Gastroesophageal sphincter (tissue), 4 donors: Measurements from ENCODE around the gene MAZ. TPM values are rescaled to one million over a fixed set of nuclear protein-coding genes. Genes with fewer than 3 reads are reported as not detected.
"Not testable (repeated sequence)": the region's sequence is repeated elsewhere in the genome, so short reads cannot be mapped to it uniquely, and the experiment has no call there.

Source experiments
- ATAC-seq: fragments of 150-250 bp; one replicate; pipeline ENCODE4 v1.9.1; 2016; ENCODE audit warnings: mild to moderate bottlenecking, moderate library complexity
- H3K27ac ChIP-seq, 4 donors: fragments of 200-600 bp; sonication (generic) in 3 of 4; 1 replicate in 3 of 4; 2 replicates in 1 of 4; pipeline ENCODE4 v1.5.1; 2016 to 2019
- H3K27me3 ChIP-seq: fragments of 200-600 bp; sonication (generic); one replicate; pipeline ENCODE4 v1.5.1; 2019
- H3K36me3 ChIP-seq, 2 donors: fragments of 200-600 bp; sonication (generic); one replicate each; pipeline ENCODE4 v1.5.1; 2019; ENCODE audit warnings: control low read depth in 1 of 2
- H3K4me1 ChIP-seq, 3 donors: fragments of 200-600 bp; sonication (generic); 1 replicate in 2 of 3; 2 replicates in 1 of 3; pipeline ENCODE4 v1.5.1; 2016 to 2019; ENCODE audit warnings: control low read depth in 2 of 3
- H3K4me3 ChIP-seq, 2 donors: fragments of 200-600 bp; sonication (generic); one replicate each; pipeline ENCODE4 v1.5.1; 2019; ENCODE audit warnings: mild to moderate bottlenecking in 1 of 2, moderate library complexity in 1 of 2
- H3K9me3 ChIP-seq, 3 donors: fragments of 200-600 bp; sonication (generic); one replicate each; pipeline ENCODE4 v1.5.1; 2017 to 2019; ENCODE audit warnings: control low read depth in 2 of 3
- EP300 ChIP-seq: sonication (generic); formaldehyde crosslinking; IDR thresholded peaks from one replicate; pipeline ENCODE4 v1.6.1; 2017; ENCODE audit warnings: antibody characterized with exemption, mild to moderate bottlenecking
- POLR2A ChIP-seq, 2 donors: fragments of 450-650 bp; IDR thresholded peaks; one replicate each; pipeline ENCODE4 v1.6.1; 2017; ENCODE audit warnings: antibody characterized with exemption in 2 of 2, mild to moderate bottlenecking in 2 of 2, moderate library complexity in 1 of 2
- POLR2AphosphoS5 ChIP-seq: sonication (generic); formaldehyde crosslinking; IDR thresholded peaks from one replicate; pipeline ENCODE4 v1.6.1; 2017; ENCODE audit warnings: antibody characterized with exemption
- WGBS, 2 donors: methylation state at CpG; one replicate each; pipeline ENCODE4 v1.1.5; 2018; ENCODE audit warnings: low coverage in 1 of 2; 5-methylcytosine and 5-hydroxymethylcytosine counted together
- total RNA-seq, 4 donors: library from RNA; depleted of rRNA; stranded (reverse); fragments of >200 nt; gene quantifications; one replicate each; pipeline ENCODE4 v1.1.0, GENCODE V29; 2016
- TF ChIP-seq, protein P1 (sequence below), 4 experiments: fragments of 200-600 bp in 2 of 4; fragments of 450-650 bp in 2 of 4; sonication (generic) in 1 of 4; IDR thresholded peaks; one replicate each; pipeline ENCODE4 v1.5.1; 2017 to 2019; ENCODE audit warnings: antibody characterized with exemption in 4 of 4, mild to moderate bottlenecking in 2 of 4, moderate library complexity in 2 of 4

Gene MAZ
- total RNA-seq, 4 donors from 2014 or later = 86.3 to 212 (median 116) TPM

DNA sequence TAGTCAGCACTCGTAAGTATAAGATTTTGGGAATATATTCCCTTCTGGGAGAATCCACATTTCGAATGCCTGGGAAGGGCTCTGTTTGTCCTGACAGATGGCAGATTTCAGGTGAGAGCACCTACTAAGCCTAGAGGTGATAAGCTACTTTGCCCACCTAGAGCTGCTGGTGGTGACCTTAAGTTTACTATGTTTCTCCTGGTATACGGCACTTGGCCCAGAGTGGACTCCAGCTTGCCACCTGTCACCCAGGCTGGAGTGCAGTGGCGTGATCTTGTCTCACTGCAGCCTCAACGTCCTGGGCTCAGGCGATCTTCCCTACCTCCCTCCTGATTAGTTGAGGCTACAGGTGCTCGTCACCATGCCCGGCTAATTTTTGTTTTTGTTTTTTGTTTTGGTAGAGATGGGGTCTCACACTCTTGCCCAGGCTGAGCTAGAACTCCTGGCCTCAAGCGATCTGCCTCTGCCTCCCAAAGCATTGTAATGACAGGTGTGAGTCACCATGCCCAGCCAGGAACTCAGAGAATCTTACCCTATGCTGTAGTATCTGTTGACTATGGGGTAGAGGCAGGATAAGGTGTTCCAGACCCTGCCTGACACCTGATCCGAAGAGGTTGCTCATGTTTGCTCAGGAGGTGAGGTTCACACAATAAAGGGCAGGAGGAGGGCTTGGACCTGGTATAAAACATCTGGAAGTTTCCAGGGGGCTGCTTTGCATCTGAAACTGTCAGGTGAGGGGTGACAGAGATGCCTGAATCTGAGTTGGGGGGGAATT, 28.6 kb upstream of the MAZ start, which contains the start of gene ZG16:
Gene ZG16, plus strand, starts transcription at position 681 of the 775 bp plus-strand sequence. CDS start 1,011 bp downstream, outside the sequence.
- TF ChIP-seq, protein P1, sequence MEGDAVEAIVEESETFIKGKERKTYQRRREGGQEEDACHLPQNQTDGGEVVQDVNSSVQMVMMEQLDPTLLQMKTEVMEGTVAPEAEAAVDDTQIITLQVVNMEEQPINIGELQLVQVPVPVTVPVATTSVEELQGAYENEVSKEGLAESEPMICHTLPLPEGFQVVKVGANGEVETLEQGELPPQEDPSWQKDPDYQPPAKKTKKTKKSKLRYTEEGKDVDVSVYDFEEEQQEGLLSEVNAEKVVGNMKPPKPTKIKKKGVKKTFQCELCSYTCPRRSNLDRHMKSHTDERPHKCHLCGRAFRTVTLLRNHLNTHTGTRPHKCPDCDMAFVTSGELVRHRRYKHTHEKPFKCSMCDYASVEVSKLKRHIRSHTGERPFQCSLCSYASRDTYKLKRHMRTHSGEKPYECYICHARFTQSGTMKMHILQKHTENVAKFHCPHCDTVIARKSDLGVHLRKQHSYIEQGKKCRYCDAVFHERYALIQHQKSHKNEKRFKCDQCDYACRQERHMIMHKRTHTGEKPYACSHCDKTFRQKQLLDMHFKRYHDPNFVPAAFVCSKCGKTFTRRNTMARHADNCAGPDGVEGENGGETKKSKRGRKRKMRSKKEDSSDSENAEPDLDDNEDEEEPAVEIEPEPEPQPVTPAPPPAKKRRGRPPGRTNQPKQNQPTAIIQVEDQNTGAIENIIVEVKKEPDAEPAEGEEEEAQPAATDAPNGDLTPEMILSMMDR (IDR thresholded peaks at IDR 0.05) = no peak
- TF ChIP-seq POLR2A (IDR thresholded peaks at IDR 0.05) (no peak), EP300 (no peak), POLR2AphosphoS5 (no peak)
- Histone ChIP-seq H3K36me3 (no peaks in the 10 kb centered on the region), H3K27ac (no peak within 1 kb of the TSS), H3K27me3 (peaks cover 30% of the 10 kb centered on the region), H3K4me3 (no peak within 1 kb of the TSS), H3K9me3 (no peaks in the 10 kb centered on the region), H3K4me1 (no peaks in the 10 kb centered on the region)
- WGBS, 2 donors = 74 to 83% methylated on average over 3 to 9 of the region's 10 CpGs
- ATAC-seq = no peak

DNA sequence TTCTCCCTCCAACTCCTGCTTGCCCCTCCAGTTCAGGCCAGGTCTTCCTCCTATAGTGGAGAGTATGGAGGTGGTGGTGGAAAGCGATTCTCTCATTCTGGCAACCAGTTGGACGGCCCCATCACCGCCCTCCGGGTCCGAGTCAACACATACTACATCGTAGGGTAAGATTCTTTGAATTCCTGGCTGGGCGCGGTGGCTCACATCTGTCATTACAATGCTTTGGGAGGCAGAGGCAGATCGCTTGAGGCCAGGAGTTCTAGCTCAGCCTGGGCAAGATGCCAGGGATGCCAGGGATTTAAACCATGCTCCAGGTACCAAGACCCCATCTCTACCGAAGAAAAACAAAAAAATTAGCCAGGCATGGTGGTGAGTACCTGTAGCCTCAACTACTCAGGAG, 26.9 kb upstream of the MAZ start:
- H3K27me3 ChIP-seq = peaks cover 30% of the 10 kb centered on the region
- H3K4me3 ChIP-seq = no peak overlapping the region
- H3K9me3 ChIP-seq = no peaks in the 10 kb centered on the region
- no peaks in the 10 kb centered on the region for H3K4me1 ChIP-seq
- 83% methylated on average over 1 of the region's 10 CpGs; no CpG with 5 or more reads in 1 of the 2 donors for WGBS, 2 donors
- TF ChIP-seq POLR2AphosphoS5 (no peak), EP300 (no peak), POLR2A (IDR thresholded peaks at IDR 0.05) (no peak)
- TF ChIP-seq, protein P1 (IDR thresholded peaks at IDR 0.05) = no peak
- no peak overlapping the region for H3K27ac ChIP-seq
- no peaks in the 10 kb centered on the region for H3K36me3 ChIP-seq
- ATAC-seq = no peak

DNA sequence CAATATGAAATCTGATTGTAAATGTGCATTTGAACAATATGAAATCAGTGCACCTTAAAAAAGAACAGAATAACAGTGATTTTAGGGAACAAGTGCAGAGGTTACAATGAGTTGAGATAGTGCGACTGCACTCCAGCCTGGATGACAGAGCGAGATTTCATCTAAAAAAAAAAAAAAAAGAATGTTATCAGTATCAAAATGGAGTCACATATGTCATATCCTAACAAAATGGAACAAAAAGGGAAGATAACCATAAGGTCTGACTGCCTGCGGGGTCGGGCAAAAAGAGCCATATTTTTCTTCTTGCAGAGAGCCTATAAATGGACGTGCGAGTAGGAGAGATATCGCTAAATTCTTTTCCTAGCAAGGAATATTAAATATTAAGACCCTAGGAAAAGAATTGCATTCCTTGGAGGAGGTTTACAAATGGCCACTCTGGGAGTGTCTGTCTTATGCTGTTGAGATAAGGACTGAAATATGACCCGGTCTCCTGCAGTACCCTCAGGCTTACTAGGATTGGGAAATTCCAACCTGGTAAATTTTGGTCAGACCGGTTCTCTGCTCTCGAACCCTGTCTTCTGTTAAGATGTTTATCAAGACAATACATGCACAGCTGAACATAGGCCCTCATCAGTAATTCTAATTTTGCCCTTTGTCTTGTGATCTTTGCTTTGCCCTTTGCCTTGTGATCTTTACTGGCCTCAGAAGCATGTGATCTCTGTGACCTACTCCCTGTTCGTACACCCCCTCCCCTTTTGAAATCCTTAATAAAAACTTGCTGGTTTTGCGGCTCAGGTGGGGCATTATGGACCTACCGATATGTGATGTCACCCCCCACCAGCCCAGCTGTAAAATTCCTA, 23.0 kb upstream of the MAZ start:
- H3K36me3 ChIP-seq, H3K9me3 ChIP-seq, ATAC-seq, H3K27ac ChIP-seq, H3K4me1 ChIP-seq, H3K4me3 ChIP-seq: not testable (repeated sequence)
- H3K27me3 ChIP-seq = peaks cover 27% of the 10 kb centered on the region
- WGBS, 2 donors = 58 to 85% methylated on average over 10 to 13 of the region's 13 CpGs

DNA sequence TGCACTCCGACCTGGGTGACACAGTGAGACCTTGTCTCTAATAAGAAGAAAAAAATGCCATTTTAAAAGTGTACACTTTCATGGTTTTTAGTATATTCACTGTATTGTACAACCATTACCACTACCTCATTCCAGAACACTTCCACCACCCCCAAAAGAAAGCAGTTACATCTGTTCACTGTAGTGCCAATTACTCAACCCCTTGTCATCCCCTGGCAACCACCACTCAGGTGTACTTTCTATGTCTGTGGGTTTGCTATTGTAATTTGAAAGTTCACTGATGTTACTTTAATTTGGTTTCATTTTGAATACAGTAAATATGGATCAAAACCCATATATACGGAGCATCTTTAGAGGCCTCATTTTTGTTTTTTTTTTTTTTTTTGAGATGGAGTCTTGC, 22.2 kb upstream of the MAZ start:
- Histone ChIP-seq H3K4me3 (no peak overlapping the region), H3K9me3 (no peaks in the 10 kb centered on the region), H3K27me3 (peaks cover 19% of the 10 kb centered on the region), H3K27ac (no peak overlapping the region), H3K4me1 (peaks cover 0 to 8% (median 0%) of the 10 kb centered on the region in 3 donors), H3K36me3 (no peaks in the 10 kb centered on the region)
- TF ChIP-seq EP300 (no peak), POLR2A (IDR thresholded peaks at IDR 0.05) (no peak), POLR2AphosphoS5 (no peak)
- TF ChIP-seq, protein P1 (IDR thresholded peaks at IDR 0.05) = no peak
- ATAC-seq = no peak
- WGBS, 2 donors = 94 to 100% methylated on average over 2 of the region's 2 CpGs

DNA sequence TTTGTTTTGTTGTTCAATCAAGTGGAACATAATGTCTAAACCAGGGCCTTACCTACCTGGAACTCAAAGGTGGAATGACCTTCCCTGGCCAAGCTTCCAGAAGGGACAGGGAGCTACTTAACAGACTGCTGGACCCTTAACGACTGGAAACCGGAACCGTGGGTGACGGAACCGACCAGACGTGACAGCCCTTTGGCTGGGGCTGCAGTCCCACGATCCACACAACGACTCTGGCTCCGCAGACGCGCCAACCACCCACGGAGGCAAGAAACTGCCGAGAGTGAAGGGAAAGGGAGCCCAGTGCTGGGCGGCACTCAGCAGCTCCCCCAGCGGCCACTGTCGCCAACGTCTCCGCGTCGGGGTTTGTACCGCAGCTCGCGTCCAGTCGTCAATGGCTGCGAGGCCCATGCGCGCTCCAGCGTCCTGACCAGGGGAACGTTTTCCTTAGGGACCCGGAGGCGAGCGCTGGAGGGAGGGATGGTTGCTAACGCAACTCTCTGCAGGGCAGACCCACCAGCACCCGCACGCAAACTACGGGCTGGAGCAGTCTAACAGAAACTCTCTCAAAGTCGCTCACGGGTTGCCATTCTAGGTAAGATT, 21.3 kb upstream of the MAZ start:
- TF ChIP-seq, protein P1 (IDR thresholded peaks at IDR 0.05) = peak; percentile 63 to 84 (median 72)
- no peak for TF ChIP-seq POLR2AphosphoS5
- Histone ChIP-seq H3K4me3 (peak overlapping the region; percentile 2 to 34), H3K36me3 (no peaks in the 10 kb centered on the region), H3K9me3 (no peaks in the 10 kb centered on the region), H3K4me1 (peaks cover 0 to 15% (median 5%) of the 10 kb centered on the region in 3 donors), H3K27me3 (peaks cover 11% of the 10 kb centered on the region), H3K27ac (no peak overlapping the region)
- WGBS, 2 donors = 0 to 7% methylated on average over 4 to 15 of the region's 38 CpGs
- peak; percentile 91 for ATAC-seq

DNA sequence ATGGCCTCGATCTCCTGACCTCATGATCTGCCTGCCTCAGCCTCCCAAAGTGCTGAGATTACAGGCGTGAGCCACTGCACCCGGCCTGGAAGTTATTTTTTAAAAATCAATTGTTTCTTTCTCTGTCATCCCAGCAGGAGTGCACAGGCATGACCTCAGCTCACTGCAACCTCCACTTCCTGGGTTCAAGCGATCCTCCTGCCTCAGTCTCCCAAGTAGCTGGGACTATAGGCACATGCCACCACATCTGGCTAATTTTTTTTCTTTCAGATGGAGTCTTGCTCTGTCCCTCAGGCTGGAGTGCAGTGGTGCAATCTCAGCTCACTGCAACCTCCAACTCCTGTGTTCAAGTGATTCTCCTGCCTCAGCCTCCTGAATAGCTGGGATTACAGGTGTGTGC, 19.2 kb upstream of the MAZ start:
- not testable (repeated sequence) for ATAC-seq, H3K27ac ChIP-seq, H3K9me3 ChIP-seq, H3K27me3 ChIP-seq, H3K4me3 ChIP-seq, H3K36me3 ChIP-seq
- 73 to 83% methylated on average over 3 to 4 of the region's 4 CpGs for WGBS, 2 donors
- peaks cover 0 to 32% (median 13%) of the 10 kb centered on the region in 3 donors for H3K4me1 ChIP-seq
